Measurements from ENCODE around the gene INSR. TPM values are rescaled to one million over a fixed set of nuclear protein-coding genes. Genes with fewer than 3 reads are reported as not detected.

The INSR gene
- total and polyA plus RNA-seq, 2 experiments from 2014 or later, result 6.2 to 11.7 TPM

DNA sequence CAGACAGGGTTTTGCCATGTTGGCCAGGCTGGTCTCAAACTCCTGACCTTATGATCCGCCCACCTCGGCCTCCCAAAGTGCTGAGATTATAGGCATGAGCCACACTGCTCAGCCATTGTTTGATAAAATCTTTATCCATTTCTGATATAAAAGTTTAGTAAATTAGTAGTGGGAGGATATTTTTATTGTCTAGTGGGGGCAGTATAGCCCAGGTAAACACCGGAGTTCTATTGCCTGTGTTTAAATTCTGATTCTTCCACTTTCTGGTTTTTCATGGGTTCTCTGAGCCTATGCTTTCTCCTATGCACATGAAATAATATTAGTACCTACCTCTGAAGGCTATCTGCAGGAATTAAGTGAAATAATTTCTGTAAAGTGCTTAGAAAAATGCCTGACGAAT, 34.4 kb upstream of the INSR start:
- Histone ChIP-seq H2AFZ (no peak overlapping the region), H3K79me2 (ENCODE audit: insufficient read depth) (no peaks in the 10 kb centered on the region), H3K4me2 (ENCODE audit: unreplicated experiment) (no peak overlapping the region), H3K27me3 (replicated peaks; ENCODE audit: insufficient read depth) (0 out of 2 replicates have a peak, but pooled peaks cover 4% of the 10 kb centered on the region), H3K4me1 (ENCODE audit: insufficient read depth) (no peaks in the 10 kb centered on the region), H3K27ac (no peak overlapping the region), H3K4me3 (no peak overlapping the region), H3K9ac (no peak overlapping the region), H3K36me3 (ENCODE audit: low read depth) (no peaks in the 10 kb centered on the region), H3F3A (ENCODE audit: insufficient read depth) (no peaks in the 10 kb centered on the region), H3K9me2 (ENCODE audit: insufficient read depth) (no peaks in the 10 kb centered on the region), H3K9me3 (ENCODE audit: low read depth) (no peaks in the 10 kb centered on the region), H4K20me1 (ENCODE audit: insufficient read depth) (no peaks in the 10 kb centered on the region)
- no peak for DNase-seq
- in situ Hi-C loops (cut with MboI), result loop anchor here (25.0 kb wide), 1 partner anchor 216 kb away; no protein-coding TSS in a partner anchor
- WGBS, 2 experiments (ENCODE audit: low coverage in 1 of 2, low lambda C conversion rate in 2 of 2, missing lambda C conversion rate in 2 of 2), result 83 to 87% methylated on average over 4 of the region's 4 CpGs
- TF ChIP-seq EZH2 (IDR thresholded peaks at IDR 0.05; ENCODE audit: insufficient read depth, poor library complexity, severe bottlenecking) (no peak), EZH2phosphoT487 (IDR thresholded peaks at IDR 0.05; ENCODE audit: insufficient read depth, low read depth) (no peak)

DNA sequence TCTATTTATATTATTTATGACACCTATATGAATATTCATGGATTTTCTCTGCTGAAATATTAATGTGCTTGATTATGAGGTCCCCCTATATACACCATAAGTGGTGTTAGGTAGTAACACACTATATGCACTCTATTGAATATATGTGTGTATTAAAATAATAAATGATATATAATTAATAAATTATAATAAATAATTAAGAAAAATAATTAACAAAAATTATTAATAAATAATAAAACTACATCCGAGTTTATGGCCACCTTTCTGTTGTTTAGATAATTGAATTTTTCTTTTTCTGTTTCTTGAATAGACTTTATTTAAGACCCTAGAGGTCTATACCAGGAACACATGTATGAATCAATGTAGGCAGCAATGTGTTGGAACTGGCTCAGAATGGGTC, 33.6 kb upstream of the INSR start:
- Histone ChIP-seq H3K79me2 (ENCODE audit: insufficient read depth) (no peaks in the 10 kb centered on the region), H3K4me2 (ENCODE audit: unreplicated experiment) (no peak overlapping the region), H3K4me1 (ENCODE audit: insufficient read depth) (no peaks in the 10 kb centered on the region), H3F3A (ENCODE audit: insufficient read depth) (no peaks in the 10 kb centered on the region), H3K9me3 (ENCODE audit: low read depth) (no peaks in the 10 kb centered on the region), H3K9me2 (ENCODE audit: insufficient read depth) (no peaks in the 10 kb centered on the region), H3K9ac (no peak overlapping the region), H3K36me3 (ENCODE audit: low read depth) (no peaks in the 10 kb centered on the region), H4K20me1 (ENCODE audit: insufficient read depth) (no peaks in the 10 kb centered on the region), H3K27me3 (replicated peaks; ENCODE audit: insufficient read depth) (0 out of 2 replicates have a peak, but pooled peaks cover 4% of the 10 kb centered on the region), H2AFZ (no peak overlapping the region), H3K27ac (no peak overlapping the region), H3K4me3 (no peak overlapping the region)
- TF ChIP-seq EZH2 (IDR thresholded peaks at IDR 0.05; ENCODE audit: insufficient read depth, poor library complexity, severe bottlenecking) (no peak), EZH2phosphoT487 (IDR thresholded peaks at IDR 0.05; ENCODE audit: insufficient read depth, low read depth) (no peak)
- in situ Hi-C loops (cut with MboI), result loop anchor here (25.0 kb wide), 1 partner anchor 216 kb away; no protein-coding TSS in a partner anchor
- WGBS, 2 experiments (ENCODE audit: low coverage in 1 of 2, low lambda C conversion rate in 2 of 2, missing lambda C conversion rate in 2 of 2), result 21 to 28% methylated on average over 1 of the region's 1 CpG
- no peak for DNase-seq

DNA sequence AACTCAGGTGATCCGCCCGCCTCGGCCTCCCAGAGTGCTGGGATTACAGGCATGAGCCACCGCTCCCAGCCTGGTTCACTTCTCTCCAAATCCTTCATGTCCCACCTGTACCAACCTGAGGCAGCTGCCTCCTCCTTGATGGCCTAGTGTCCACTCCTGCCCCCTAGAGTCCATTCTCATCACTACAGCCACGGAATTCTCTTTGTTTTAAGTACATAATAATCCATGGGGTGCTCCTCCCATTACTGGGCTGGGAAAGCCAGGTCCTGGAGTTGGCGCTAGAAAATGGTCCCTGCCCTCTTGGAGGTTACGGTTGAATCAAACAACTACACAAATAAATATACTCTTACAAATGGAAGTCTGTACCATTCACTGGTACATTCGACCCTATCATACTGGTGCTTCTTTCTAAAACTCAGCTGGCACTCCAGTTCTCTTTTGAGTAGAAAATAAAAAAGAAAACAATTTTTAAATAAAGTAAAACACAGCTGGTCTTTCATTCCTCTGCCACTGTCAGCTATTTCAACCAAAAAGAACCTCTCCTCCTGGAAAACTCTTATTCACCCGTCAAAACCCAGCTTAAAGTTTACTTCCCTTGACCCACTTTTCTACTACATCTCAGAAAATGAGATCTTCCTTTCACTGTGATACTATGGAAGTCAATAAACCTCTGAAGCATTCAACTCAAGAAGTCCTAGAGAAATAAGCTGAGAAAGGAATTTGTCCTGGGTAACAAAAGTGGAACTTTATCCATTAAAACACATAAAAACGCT, 32.1 kb upstream of the INSR start:
- Histone ChIP-seq H3K27me3 (replicated peaks; ENCODE audit: insufficient read depth) (0 out of 2 replicates have a peak, but pooled peaks cover 4% of the 10 kb centered on the region), H3K9ac (no peak overlapping the region), H3K27ac (no peak overlapping the region), H3K4me2 (ENCODE audit: unreplicated experiment) (no peak overlapping the region), H3K79me2 (ENCODE audit: insufficient read depth) (no peaks in the 10 kb centered on the region), H3K4me3 (no peak overlapping the region), H3K9me3 (ENCODE audit: low read depth) (no peaks in the 10 kb centered on the region), H3K36me3 (ENCODE audit: low read depth) (no peaks in the 10 kb centered on the region), H4K20me1 (ENCODE audit: insufficient read depth) (no peaks in the 10 kb centered on the region), H3K4me1 (ENCODE audit: insufficient read depth) (no peaks in the 10 kb centered on the region), H2AFZ (no peak overlapping the region), H3K9me2 (ENCODE audit: insufficient read depth) (no peaks in the 10 kb centered on the region), H3F3A (ENCODE audit: insufficient read depth) (no peaks in the 10 kb centered on the region)
- no peak for TF ChIP-seq EZH2phosphoT487 (IDR thresholded peaks at IDR 0.05; ENCODE audit: insufficient read depth, low read depth)
- no peak for TF ChIP-seq EZH2 (IDR thresholded peaks at IDR 0.05; ENCODE audit: insufficient read depth, poor library complexity, severe bottlenecking)
- in situ Hi-C loops (cut with MboI), result loop anchor here (25.0 kb wide), 1 partner anchor 214 kb away; no protein-coding TSS in a partner anchor
- DNase-seq, result peak; percentile 35
- WGBS, 2 experiments (ENCODE audit: low coverage in 1 of 2, low lambda C conversion rate in 2 of 2, missing lambda C conversion rate in 2 of 2), result 77% methylated on average over 10 of the region's 10 CpGs

GRCh38 chr19:7318176-7318575, 24.0 kb upstream of the INSR start:
- TF ChIP-seq EZH2 (IDR thresholded peaks at IDR 0.05; ENCODE audit: insufficient read depth, poor library complexity, severe bottlenecking) (no peak), EZH2phosphoT487 (IDR thresholded peaks at IDR 0.05; ENCODE audit: insufficient read depth, low read depth) (no peak)
- H3K79me2 ChIP-seq (ENCODE audit: insufficient read depth), result no peaks in the 10 kb centered on the region
- no peaks in the 10 kb centered on the region for H3K27me3 ChIP-seq (replicated peaks; ENCODE audit: insufficient read depth)
- H2AFZ ChIP-seq, result no peak overlapping the region
- no peak for DNase-seq
- no peak overlapping the region for H3K4me3 ChIP-seq
- in situ Hi-C loops (cut with MboI), result no loop called here
- no peaks in the 10 kb centered on the region for H4K20me1 ChIP-seq (ENCODE audit: insufficient read depth)
- no peak overlapping the region for H3K4me2 ChIP-seq (ENCODE audit: unreplicated experiment)
- no peaks in the 10 kb centered on the region for H3K36me3 ChIP-seq (ENCODE audit: low read depth)
- no peaks in the 10 kb centered on the region for H3K9me3 ChIP-seq (ENCODE audit: low read depth)
- no peak overlapping the region for H3K27ac ChIP-seq
- no peaks in the 10 kb centered on the region for H3K4me1 ChIP-seq (ENCODE audit: insufficient read depth)
- no peak overlapping the region for H3K9ac ChIP-seq
- H3F3A ChIP-seq (ENCODE audit: insufficient read depth), result no peaks in the 10 kb centered on the region
- H3K9me2 ChIP-seq (ENCODE audit: insufficient read depth), result no peaks in the 10 kb centered on the region
- WGBS, 2 experiments (ENCODE audit: low coverage in 1 of 2, low lambda C conversion rate in 2 of 2, missing lambda C conversion rate in 2 of 2), result 14 to 23% methylated on average over 2 of the region's 2 CpGs
